HepG2 (cell line): ENCODE results near the gene MECR. TPM values are rescaled to one million over a fixed set of nuclear protein-coding genes. Genes with fewer than 3 reads are reported as not detected.

Experiments used
- CBX5 ChIP-seq: sonication (generic); formaldehyde crosslinking; IDR thresholded peaks from 2 replicates; pipeline ENCODE4 v1.4.0; 2020; ENCODE audit warnings: missing genetic modification reagents, borderline replicate concordance
- DMAP1 ChIP-seq: IDR thresholded peaks from 2 replicates; pipeline ENCODE4 v1.6.1; 2016
- ETV5 ChIP-seq: IDR thresholded peaks from 2 replicates; pipeline ENCODE4 v1.6.1; 2018; ENCODE audit warnings: missing biosample characterization, missing genetic modification reagents, inconsistent platforms, borderline replicate concordance
- GTF3A ChIP-seq: sonication (generic); formaldehyde crosslinking; conservative IDR thresholded peaks from 2 replicates; pipeline ENCODE4 v1.4.0; 2020; ENCODE audit warnings: mild to moderate bottlenecking, missing genetic modification reagents
- IKZF5 ChIP-seq: IDR thresholded peaks from 2 replicates; pipeline ENCODE4 v1.6.1; 2018; ENCODE audit warnings: missing genetic modification reagents, mild to moderate bottlenecking, missing compliant biosample characterization
- MLLT10 ChIP-seq: sonication (generic); formaldehyde crosslinking; IDR thresholded peaks from 2 replicates; pipeline ENCODE4 v1.4.0; 2020; ENCODE audit warnings: missing genetic modification reagents
- NFE2L2 ChIP-seq: fragments of 150-350 bp; IDR thresholded peaks from 2 replicates; pipeline ENCODE4 v1.6.1; 2014; ENCODE audit warnings: low read length
- POLR2AphosphoS5 ChIP-seq: IDR thresholded peaks from 2 replicates; pipeline ENCODE4 v1.6.1; 2012; ENCODE audit warnings: low read depth, low read length
- RAD21 ChIP-seq: fragments of 450-650 bp; formaldehyde crosslinking; IDR thresholded peaks from 2 replicates; pipeline ENCODE4 v1.5.0; 2020; ENCODE audit warnings: mild to moderate bottlenecking
- RXRB ChIP-seq: IDR thresholded peaks from 2 replicates; pipeline ENCODE4 v1.6.1; 2016; ENCODE audit warnings: borderline replicate concordance, missing genetic modification reagents, missing compliant biosample characterization
- XRCC5 ChIP-seq: fragments of 200-400 bp; formaldehyde crosslinking; optimal IDR thresholded peaks from 2 replicates; pipeline ENCODE3; 2017; ENCODE audit warnings: mild to moderate bottlenecking, low read length
- ZBTB42 ChIP-seq: sonication (generic); formaldehyde crosslinking; IDR thresholded peaks from 2 replicates; pipeline ENCODE4 v1.5.0; 2020; ENCODE audit warnings: mild to moderate bottlenecking, missing genetic modification reagents
- ZFX ChIP-seq: sonication (generic); formaldehyde crosslinking; IDR thresholded peaks from 2 replicates; pipeline ENCODE4 v1.4.0; 2020; ENCODE audit warnings: mild to moderate bottlenecking, low read depth, missing genetic modification reagents, moderate library complexity
- ZGPAT ChIP-seq: IDR thresholded peaks from 2 replicates; pipeline ENCODE4 v1.6.1; 2016; ENCODE audit warnings: mild to moderate bottlenecking
- ZNF124 ChIP-seq: sonication (generic); formaldehyde crosslinking; IDR thresholded peaks from 2 replicates; pipeline ENCODE4 v1.4.0; 2020; ENCODE audit warnings: missing genetic modification reagents
- ZNF160 ChIP-seq: sonication (generic); formaldehyde crosslinking; IDR thresholded peaks from 2 replicates; pipeline ENCODE4 v1.8.0; 2022; ENCODE audit warnings: mild to moderate bottlenecking, inconsistent platforms, missing genetic modification reagents
- ZZZ3 ChIP-seq: sonication (generic); formaldehyde crosslinking; IDR thresholded peaks from 2 replicates; pipeline ENCODE4 v1.4.0; 2020; ENCODE audit warnings: missing genetic modification reagents, mild to moderate bottlenecking, borderline replicate concordance
- polyA plus RNA-seq, 8 experiments: library from polyadenylated mRNA; depleted of rRNA in 3 of 8; stranded (reverse) in 7 of 8; unstranded in 1 of 8; fragments of >200 nt; fragmentation: Illumina TruSeq in 4 of 8; extraction: Trizol in 4 of 8; gene quantifications; 2 replicates each; pipeline versions ENCODE4 v1.2.1 to v1.2.3, GENCODE V29; 2011 to 2016; ENCODE audit warnings: low read depth in 4 of 8, missing spikeins in 1 of 8, mixed read lengths in 1 of 8; ENCODE audit not compliant: insufficient read depth in 1 of 8
- total RNA-seq, 5 experiments: library from RNA; depleted of rRNA; stranded (reverse); fragments of >200 nt; fragmentation: Illumina TruSeq; extraction: Trizol; gene quantifications; 2 replicates each; pipeline ENCODE4 v1.2.3, GENCODE V29; 2016; ENCODE audit warnings: low read depth in 1 of 5
- TF ChIP-seq, protein P1 (sequence below): sonication (generic); formaldehyde crosslinking; IDR thresholded peaks from 2 replicates; pipeline ENCODE4 v1.5.1; 2020; ENCODE audit warnings: mild to moderate bottlenecking, missing genetic modification reagents, moderate library complexity
- TF ChIP-seq, protein P2 (sequence below): IDR thresholded peaks from 2 replicates; pipeline ENCODE4 v1.6.1; 2012; ENCODE audit warnings: low read depth, low read length, improper control_type of control experiment
- TF ChIP-seq, protein P3 (sequence below): sonication (generic); formaldehyde crosslinking; IDR thresholded peaks from 2 replicates; pipeline ENCODE4 v1.4.0; 2020; ENCODE audit warnings: missing genetic modification reagents, borderline replicate concordance

MECR gene
- total and polyA plus RNA-seq, 2 of the 13 experiments (the other 11 are each of a cell fraction or from before 2014, with no cell fraction given): 18.8 to 24.9 TPM

- TF ChIP-seq RXRB (CRISPR knock-in tag): peak; percentile 36; the same call in 1 of the 2 replicates
- TF ChIP-seq ZFX (CRISPR knock-in tag): 0 out of 2 replicates have a peak, but pooled peaks have one; percentile 16
- TF ChIP-seq NFE2L2: peak; percentile 36; the same call in 1 of the 2 replicates
- no peak for TF ChIP-seq ZBTB42
- TF ChIP-seq ZNF160: no peak
- TF ChIP-seq CBX5 (CRISPR knock-in tag): peak; percentile 69; the same call in 1 of the 2 replicates
- peak; percentile 66; the same call in 1 of the 2 replicates for TF ChIP-seq IKZF5
- no peak for TF ChIP-seq GTF3A (CRISPR knock-in tag)
- TF ChIP-seq DMAP1: 0 out of 2 replicates have a peak, but pooled peaks have one; percentile 46
- 0 out of 2 replicates have a peak, but pooled peaks have one; percentile 52 for TF ChIP-seq ZNF124
- no peak for TF ChIP-seq ZZZ3 (CRISPR knock-in tag)
- TF ChIP-seq POLR2AphosphoS5: no peak
- TF ChIP-seq MLLT10 (CRISPR knock-in tag): no peak
- TF ChIP-seq ETV5 (CRISPR knock-in tag): peak; percentile 49; the same call in 1 of the 2 replicates
- TF ChIP-seq RAD21: peak; percentile 95
- TF ChIP-seq XRCC5: peak; percentile 70
- peak; percentile 70 for TF ChIP-seq ZGPAT
- TF ChIP-seq, protein P1, sequence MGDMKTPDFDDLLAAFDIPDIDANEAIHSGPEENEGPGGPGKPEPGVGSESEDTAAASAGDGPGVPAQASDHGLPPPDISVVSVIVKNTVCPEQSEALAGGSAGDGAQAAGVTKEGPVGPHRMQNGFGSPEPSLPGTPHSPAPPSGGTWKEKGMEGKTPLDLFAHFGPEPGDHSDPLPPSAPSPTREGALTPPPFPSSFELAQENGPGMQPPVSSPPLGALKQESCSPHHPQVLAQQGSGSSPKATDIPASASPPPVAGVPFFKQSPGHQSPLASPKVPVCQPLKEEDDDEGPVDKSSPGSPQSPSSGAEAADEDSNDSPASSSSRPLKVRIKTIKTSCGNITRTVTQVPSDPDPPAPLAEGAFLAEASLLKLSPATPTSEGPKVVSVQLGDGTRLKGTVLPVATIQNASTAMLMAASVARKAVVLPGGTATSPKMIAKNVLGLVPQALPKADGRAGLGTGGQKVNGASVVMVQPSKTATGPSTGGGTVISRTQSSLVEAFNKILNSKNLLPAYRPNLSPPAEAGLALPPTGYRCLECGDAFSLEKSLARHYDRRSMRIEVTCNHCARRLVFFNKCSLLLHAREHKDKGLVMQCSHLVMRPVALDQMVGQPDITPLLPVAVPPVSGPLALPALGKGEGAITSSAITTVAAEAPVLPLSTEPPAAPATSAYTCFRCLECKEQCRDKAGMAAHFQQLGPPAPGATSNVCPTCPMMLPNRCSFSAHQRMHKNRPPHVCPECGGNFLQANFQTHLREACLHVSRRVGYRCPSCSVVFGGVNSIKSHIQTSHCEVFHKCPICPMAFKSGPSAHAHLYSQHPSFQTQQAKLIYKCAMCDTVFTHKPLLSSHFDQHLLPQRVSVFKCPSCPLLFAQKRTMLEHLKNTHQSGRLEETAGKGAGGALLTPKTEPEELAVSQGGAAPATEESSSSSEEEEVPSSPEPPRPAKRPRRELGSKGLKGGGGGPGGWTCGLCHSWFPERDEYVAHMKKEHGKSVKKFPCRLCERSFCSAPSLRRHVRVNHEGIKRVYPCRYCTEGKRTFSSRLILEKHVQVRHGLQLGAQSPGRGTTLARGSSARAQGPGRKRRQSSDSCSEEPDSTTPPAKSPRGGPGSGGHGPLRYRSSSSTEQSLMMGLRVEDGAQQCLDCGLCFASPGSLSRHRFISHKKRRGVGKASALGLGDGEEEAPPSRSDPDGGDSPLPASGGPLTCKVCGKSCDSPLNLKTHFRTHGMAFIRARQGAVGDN (CRISPR knock-in tag): 0 out of 2 replicates have a peak, but pooled peaks have one; percentile 27
- TF ChIP-seq, protein P2, sequence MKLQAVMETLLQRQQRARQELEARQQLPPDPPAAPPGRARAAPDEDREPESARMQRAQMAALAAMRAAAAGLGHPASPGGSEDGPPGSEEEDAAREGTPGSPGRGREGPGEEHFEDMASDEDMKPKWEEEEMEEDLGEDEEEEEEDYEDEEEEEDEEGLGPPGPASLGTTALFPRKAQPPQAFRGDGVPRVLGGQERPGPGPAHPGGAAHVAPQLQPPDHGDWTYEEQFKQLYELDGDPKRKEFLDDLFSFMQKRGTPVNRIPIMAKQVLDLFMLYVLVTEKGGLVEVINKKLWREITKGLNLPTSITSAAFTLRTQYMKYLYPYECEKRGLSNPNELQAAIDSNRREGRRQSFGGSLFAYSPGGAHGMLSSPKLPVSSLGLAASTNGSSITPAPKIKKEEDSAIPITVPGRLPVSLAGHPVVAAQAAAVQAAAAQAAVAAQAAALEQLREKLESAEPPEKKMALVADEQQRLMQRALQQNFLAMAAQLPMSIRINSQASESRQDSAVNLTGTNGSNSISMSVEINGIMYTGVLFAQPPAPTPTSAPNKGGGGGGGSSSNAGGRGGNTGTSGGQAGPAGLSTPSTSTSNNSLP: peak; percentile 40; the same call in 1 of the 2 replicates
- TF ChIP-seq, protein P3, sequence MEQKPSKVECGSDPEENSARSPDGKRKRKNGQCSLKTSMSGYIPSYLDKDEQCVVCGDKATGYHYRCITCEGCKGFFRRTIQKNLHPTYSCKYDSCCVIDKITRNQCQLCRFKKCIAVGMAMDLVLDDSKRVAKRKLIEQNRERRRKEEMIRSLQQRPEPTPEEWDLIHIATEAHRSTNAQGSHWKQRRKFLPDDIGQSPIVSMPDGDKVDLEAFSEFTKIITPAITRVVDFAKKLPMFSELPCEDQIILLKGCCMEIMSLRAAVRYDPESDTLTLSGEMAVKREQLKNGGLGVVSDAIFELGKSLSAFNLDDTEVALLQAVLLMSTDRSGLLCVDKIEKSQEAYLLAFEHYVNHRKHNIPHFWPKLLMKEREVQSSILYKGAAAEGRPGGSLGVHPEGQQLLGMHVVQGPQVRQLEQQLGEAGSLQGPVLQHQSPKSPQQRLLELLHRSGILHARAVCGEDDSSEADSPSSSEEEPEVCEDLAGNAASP (CRISPR knock-in tag): 0 out of 2 replicates have a peak, but pooled peaks have one; percentile 62
These were observed 28.0 kb downstream of the MECR start (continued) for GRCh38 chr1:29202584-29203340.
